GM12878 (cell line): Measurements from ENCODE around the gene TSHZ1. TPM values are rescaled to one million over a fixed set of nuclear protein-coding genes. Genes with fewer than 3 reads are reported as not detected.

Experiments used
- ATAC-seq: fragments of 200-7000 bp; cut with Tn5 transposase; 3 replicates; pipeline ENCODE4 v1.9.1; 2020; ENCODE audit warnings: mild to moderate bottlenecking, moderate library complexity
- BruUV-seq: library from RNA; stranded (reverse); fragments of 400-500 nt; replicated peaks from 2 replicates; lab custom pipeline; 2021; lab: Mats Ljungman, UMichigan
- CTCF ChIA-PET: fragments of 300-600 bp; sonication (Branson Sonifier 250); formaldehyde crosslinking; extraction: SDS; loops from one replicate; lab custom pipeline; 2021; ENCODE audit warnings: inconsistent platforms; lab: Yijun Ruan, JAX
- POLR2A ChIA-PET: fragments of 350-600 bp; formaldehyde crosslinking; extraction: SDS; loops from one replicate; lab custom pipeline; 2021; ENCODE audit warnings: inconsistent platforms; lab: Charles Lee
- RAD21 ChIA-PET: fragments of 300-600 bp; sonication (Branson Sonifier 250); formaldehyde crosslinking; loops from one replicate; lab custom pipeline; 2023; ENCODE audit warnings: antibody characterized with exemption; ENCODE audit not compliant: unreplicated experiment; lab: Charles Lee
- SMC1A ChIA-PET: fragments of 300-600 bp; sonication (Branson Sonifier 250); formaldehyde crosslinking; loops from one replicate; lab custom pipeline; 2023; ENCODE audit not compliant: unreplicated experiment, uncharacterized antibody; lab: Charles Lee
- DNase-seq: peaks from one replicate; pipeline ENCODE4 v3.0.0-alpha.2; 2011; ENCODE audit warnings: low read depth, low spot score
- FAIRE-seq: peaks from 3 replicates; lab custom pipeline; 2011; peaks lifted over from hg19 to GRCh38; lab: Jason Lieb, UNC
- H2AFZ ChIP-seq: 2 replicates; pipeline ENCODE4 v1.6.0; 2011; ENCODE audit warnings: low read depth, low read length, control low read depth; ENCODE audit not compliant: control insufficient read depth
- H3K27ac ChIP-seq: 2 replicates; pipeline ENCODE4 v1.5.1; 2011; ENCODE audit warnings: control low read depth; ENCODE audit not compliant: control insufficient read depth, insufficient read depth
- H3K27me3 ChIP-seq, 2 experiments: replicated peaks in 1 of 2; 2 replicates each; pipeline versions ENCODE4 v1.6.0 to v1.6.1; 2011; ENCODE audit warnings: low read length in 1 of 2; ENCODE audit not compliant: control insufficient read depth in 2 of 2, insufficient read depth in 2 of 2
- H3K36me3 ChIP-seq, 2 experiments: 2 replicates each; pipeline ENCODE4 v1.5.1; 2011; ENCODE audit warnings: low read length in 1 of 2; ENCODE audit not compliant: control insufficient read depth in 2 of 2, insufficient read depth in 2 of 2
- H3K4me1 ChIP-seq: 2 replicates; pipeline ENCODE4 v1.6.1; 2011; ENCODE audit warnings: mild to moderate bottlenecking, low read length, moderate library complexity, mixed read lengths; ENCODE audit not compliant: control insufficient read depth, insufficient read depth
- H3K4me2 ChIP-seq: 2 replicates; pipeline ENCODE4 v1.6.0; 2011; ENCODE audit warnings: control low read depth; ENCODE audit not compliant: control insufficient read depth, insufficient read depth
- H3K4me3 ChIP-seq: fragments of 200-600 bp; sonication (generic); 2 replicates; pipeline ENCODE4 v1.5.1; 2016
- H3K79me2 ChIP-seq: 2 replicates; pipeline ENCODE4 v1.6.0; 2011; ENCODE audit warnings: low read length; ENCODE audit not compliant: control insufficient read depth, insufficient read depth
- H3K9ac ChIP-seq: 2 replicates; pipeline ENCODE4 v1.8.0; 2011; ENCODE audit warnings: low read length, control low read depth, mixed read lengths; ENCODE audit not compliant: control insufficient read depth, insufficient read depth
- H3K9me3 ChIP-seq: replicated peaks from 3 replicates; pipeline ENCODE4 v1.5.1; 2011; ENCODE audit warnings: mild to moderate bottlenecking, low read length; ENCODE audit not compliant: control insufficient read depth, insufficient read depth
- H4K20me1 ChIP-seq: 2 replicates; pipeline ENCODE4 v1.6.0; 2011; ENCODE audit not compliant: control insufficient read depth, insufficient read depth
- ATF7 ChIP-seq: fragments of 450-650 bp; IDR thresholded peaks from 2 replicates; pipeline ENCODE4 v1.6.1; 2016; ENCODE audit warnings: low read depth, mild to moderate bottlenecking
- BCL11A ChIP-seq: IDR thresholded peaks from 2 replicates; pipeline ENCODE4 v1.6.1; 2011; ENCODE audit warnings: low read depth, low read length
- CHD4 ChIP-seq: fragments of 200-600 bp; sonication (generic); IDR thresholded peaks from 2 replicates; pipeline ENCODE4 v1.6.1; 2016; ENCODE audit warnings: mild to moderate bottlenecking
- E2F4 ChIP-seq: IDR thresholded peaks from 2 replicates; pipeline ENCODE4 v1.6.1; 2012; ENCODE audit warnings: low read depth, low read length, improper control_type of control experiment
- JUNB ChIP-seq: IDR thresholded peaks from 2 replicates; pipeline ENCODE4 v1.6.1; 2016; ENCODE audit warnings: antibody characterized with exemption, mild to moderate bottlenecking
- KAT2A ChIP-seq: conservative IDR thresholded peaks from 2 replicates; pipeline ENCODE4 v1.6.1; 2011; ENCODE audit warnings: low read depth, low read length; ENCODE audit not compliant: control insufficient read depth
- KLF5 ChIP-seq: fragments of 450-650 bp; IDR thresholded peaks from 2 replicates; pipeline ENCODE4 v1.6.1; 2014; ENCODE audit warnings: mild to moderate bottlenecking; ENCODE audit not compliant: partially characterized antibody
- MEF2B ChIP-seq: fragments of 450-650 bp; IDR thresholded peaks from 2 replicates; pipeline ENCODE4 v1.6.1; 2018; ENCODE audit warnings: mild to moderate bottlenecking, moderate library complexity; ENCODE audit not compliant: partially characterized antibody, poor library complexity, severe bottlenecking
- MYC ChIP-seq: IDR thresholded peaks from 2 replicates; pipeline ENCODE4 v1.6.1; 2011; ENCODE audit warnings: mild to moderate bottlenecking, low read length, moderate library complexity, inconsistent platforms; ENCODE audit not compliant: insufficient read depth, insufficient replicate concordance, insufficient read length, severe bottlenecking
- NR2C1 ChIP-seq: fragments of 450-650 bp; IDR thresholded peaks from 2 replicates; pipeline ENCODE4 v1.6.1; 2017; ENCODE audit warnings: antibody characterized with exemption, mild to moderate bottlenecking, moderate library complexity
- POLR2A ChIP-seq: IDR thresholded peaks from 2 replicates; pipeline ENCODE4 v1.6.1; 2011; ENCODE audit warnings: low read depth, mild to moderate bottlenecking, low read length
- POU2F2 ChIP-seq: IDR thresholded peaks from 3 replicates; pipeline ENCODE4 v1.6.1; 2011; ENCODE audit warnings: low read depth, mild to moderate bottlenecking, low read length, borderline replicate concordance
- RAD21 ChIP-seq: IDR thresholded peaks from 2 replicates; pipeline ENCODE4 v1.6.1; 2011; ENCODE audit warnings: mild to moderate bottlenecking, low read depth, low read length, moderate library complexity; ENCODE audit not compliant: insufficient read depth
- RUNX3 ChIP-seq: IDR thresholded peaks from 2 replicates; pipeline ENCODE4 v1.6.1; 2012; ENCODE audit warnings: low read length, inconsistent platforms
- SIN3A ChIP-seq: IDR thresholded peaks from 2 replicates; pipeline ENCODE4 v1.6.1; 2012; ENCODE audit warnings: low read depth, low read length, improper control_type of control experiment
- TARDBP ChIP-seq: IDR thresholded peaks from 2 replicates; pipeline ENCODE4 v1.6.1; 2016; ENCODE audit warnings: borderline replicate concordance
- TCF3 ChIP-seq: IDR thresholded peaks from 2 replicates; pipeline ENCODE4 v1.6.1; 2012; ENCODE audit warnings: low read depth, mild to moderate bottlenecking, low read length, borderline replicate concordance; ENCODE audit not compliant: insufficient read depth
- ZNF24 ChIP-seq: fragments of 450-650 bp; IDR thresholded peaks from 2 replicates; pipeline ENCODE4 v1.6.1; 2017; ENCODE audit warnings: antibody characterized with exemption, mild to moderate bottlenecking
- ZNF384 ChIP-seq: IDR thresholded peaks from 2 replicates; pipeline ENCODE4 v1.6.1; 2012; ENCODE audit warnings: low read depth, mild to moderate bottlenecking, low read length, improper control_type of control experiment, borderline replicate concordance
- WGBS: methylation state at CpG from one replicate; pipeline ENCODE4 v1.1.6; 2016; ENCODE audit warnings: low lambda C conversion rate; ENCODE audit not compliant: insufficient replicate concordance, insufficient coverage; ENCODE audit errors: missing lambda C conversion rate; 5-methylcytosine and 5-hydroxymethylcytosine counted together
- in situ Hi-C: fragments of 300-500 bp; cut with MboI; formaldehyde crosslinking; loops from 9 replicates; pipeline ENCODE4 v1.14.3; 2018; ENCODE audit warnings: mixed read lengths
- intact Hi-C: fragments of 100-400 bp; cut with micrococcal nuclease; formaldehyde crosslinking; loops from one replicate; pipeline ENCODE4 v1.14.2; 2022; ENCODE audit not compliant: unreplicated experiment
- polyA plus RNA-seq, 11 experiments: library from polyadenylated mRNA; depleted of rRNA in 4 of 11; unstranded in 6 of 11; stranded (reverse) in 5 of 11; fragments of >200 nt; fragmentation: Nextera tagmentation in 4 of 11; fragmentation: Illumina TruSeq in 1 of 11; extraction: Ambion mirVana in 4 of 11; extraction: Trizol in 1 of 11; gene quantifications; 1 replicate in 1 of 11; 2 replicates in 10 of 11; pipeline versions ENCODE4 v1.2.1 to v1.2.3, GENCODE V29; 2011 to 2016; ENCODE audit warnings: inconsistent platforms in 2 of 11, missing spikeins in 2 of 11, low read depth in 1 of 11
- total RNA-seq, 4 experiments: library from RNA; depleted of rRNA in 3 of 4; stranded (reverse); fragments of >200 nt in 3 of 4; fragmentation: Illumina TruSeq in 1 of 4; extraction: Trizol in 1 of 4; gene quantifications; 2 replicates each; pipeline versions ENCODE4 v1.2.1 to v1.2.3, GENCODE V29; 2013 to 2021
- TF ChIP-seq, protein P1 (sequence below), 3 experiments: IDR thresholded peaks in 2 of 3; conservative IDR thresholded peaks in 1 of 3; 2 replicates each; pipeline ENCODE4 v1.5.1; 2011; ENCODE audit warnings: low read depth in 3 of 3, low read length in 3 of 3, mild to moderate bottlenecking in 3 of 3, control low read depth in 2 of 3, moderate library complexity in 2 of 3, inconsistent platforms in 1 of 3, mixed read lengths in 1 of 3; ENCODE audit not compliant: control insufficient read depth in 2 of 3, insufficient read depth in 1 of 3; ENCODE audit errors: extremely low read depth in 1 of 3

Gene TSHZ1
- total and polyA plus RNA-seq, 10 of the 15 experiments (the other 5 are each of a cell fraction or from before 2014, with no cell fraction given) = 2.2 to 15.2 (median 5.1) TPM

DNA sequence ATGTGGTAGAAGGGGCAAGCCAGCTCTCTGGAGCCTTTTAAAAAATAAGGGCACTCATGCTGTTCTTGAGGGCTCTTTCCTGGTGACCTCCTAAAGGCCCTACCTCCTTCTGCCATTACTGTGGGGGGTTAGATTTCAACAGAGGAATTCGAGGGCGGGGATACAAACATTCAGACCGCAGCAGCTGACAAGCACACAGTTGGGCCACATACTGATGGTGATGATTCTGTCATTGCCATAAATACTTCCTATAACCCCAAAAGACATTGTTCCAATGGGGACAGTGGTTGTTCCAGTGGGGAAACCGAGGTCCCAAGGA, 67.0 kb downstream of the TSHZ1 start:
- ChIA-PET RAD21 (no interaction called here), SMC1A (no interaction called here), POLR2A (no interaction called here), CTCF (no interaction called here)
- Histone ChIP-seq H3K27me3 (no peaks in the 10 kb centered on the region), H2AFZ (no peak overlapping the region), H3K36me3 (no peaks in the 10 kb centered on the region), H3K79me2 (no peaks in the 10 kb centered on the region), H3K4me2 (no peak overlapping the region), H3K4me1 (no peaks in the 10 kb centered on the region), H3K27ac (no peak overlapping the region), H3K9ac (no peak overlapping the region), H3K9me3 (no peaks in the 10 kb centered on the region), H4K20me1 (no peaks in the 10 kb centered on the region), H3K4me3 (no peak overlapping the region)
- 90% methylated on average over 4 of the region's 4 CpGs for WGBS
- FAIRE-seq (no peak), ATAC-seq (no peak), DNase-seq (no peak)
- no peak for TF ChIP-seq RUNX3
- TF ChIP-seq ZNF384 = no peak
- no peak for TF ChIP-seq BCL11A
- TF ChIP-seq, protein P1, sequence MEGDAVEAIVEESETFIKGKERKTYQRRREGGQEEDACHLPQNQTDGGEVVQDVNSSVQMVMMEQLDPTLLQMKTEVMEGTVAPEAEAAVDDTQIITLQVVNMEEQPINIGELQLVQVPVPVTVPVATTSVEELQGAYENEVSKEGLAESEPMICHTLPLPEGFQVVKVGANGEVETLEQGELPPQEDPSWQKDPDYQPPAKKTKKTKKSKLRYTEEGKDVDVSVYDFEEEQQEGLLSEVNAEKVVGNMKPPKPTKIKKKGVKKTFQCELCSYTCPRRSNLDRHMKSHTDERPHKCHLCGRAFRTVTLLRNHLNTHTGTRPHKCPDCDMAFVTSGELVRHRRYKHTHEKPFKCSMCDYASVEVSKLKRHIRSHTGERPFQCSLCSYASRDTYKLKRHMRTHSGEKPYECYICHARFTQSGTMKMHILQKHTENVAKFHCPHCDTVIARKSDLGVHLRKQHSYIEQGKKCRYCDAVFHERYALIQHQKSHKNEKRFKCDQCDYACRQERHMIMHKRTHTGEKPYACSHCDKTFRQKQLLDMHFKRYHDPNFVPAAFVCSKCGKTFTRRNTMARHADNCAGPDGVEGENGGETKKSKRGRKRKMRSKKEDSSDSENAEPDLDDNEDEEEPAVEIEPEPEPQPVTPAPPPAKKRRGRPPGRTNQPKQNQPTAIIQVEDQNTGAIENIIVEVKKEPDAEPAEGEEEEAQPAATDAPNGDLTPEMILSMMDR (IDR thresholded peaks at IDR 0.05 in 2 of 3, conservative IDR thresholded peaks at IDR 0.05 in 1 of 3; ENCODE audit: control insufficient read depth in 2 of 3, extremely low read depth in 1 of 3, insufficient read depth in 1 of 3, low read depth in 3 of 3, low read length in 3 of 3) = no peak
- no peak for TF ChIP-seq ATF7
- TF ChIP-seq JUNB = no peak
- TF ChIP-seq KLF5 = no peak
- TF ChIP-seq POLR2A = no peak
- no peak for TF ChIP-seq TARDBP
- no peak for TF ChIP-seq ZNF24
- TF ChIP-seq MEF2B = no peak
- no peak for TF ChIP-seq POU2F2
- no peak for TF ChIP-seq RAD21
- TF ChIP-seq CHD4 = no peak
- no peak for TF ChIP-seq KAT2A
- no peak for TF ChIP-seq SIN3A
- TF ChIP-seq MYC = no peak
- no peak for TF ChIP-seq NR2C1
- TF ChIP-seq E2F4 = no peak
- no peak for TF ChIP-seq TCF3
- BruUV-seq = no TSS peak
- in situ Hi-C loops (no loop called here), intact Hi-C loops (no loop called here)
